DMS53 (cell line): ENCODE data around the gene SMAD1.
A peak's percentile ranks its signal among the peaks of the same experiment; 100 is the strongest.
"Not testable (repeated sequence)": the region's sequence is repeated elsewhere in the genome, so short reads cannot be mapped to it uniquely, and the experiment has no call there.

Experiments
- DNase-seq: peaks from one replicate; lab custom pipeline; 2025; lab: John Stamatoyannopoulos, UW

SMAD1 gene

DNA sequence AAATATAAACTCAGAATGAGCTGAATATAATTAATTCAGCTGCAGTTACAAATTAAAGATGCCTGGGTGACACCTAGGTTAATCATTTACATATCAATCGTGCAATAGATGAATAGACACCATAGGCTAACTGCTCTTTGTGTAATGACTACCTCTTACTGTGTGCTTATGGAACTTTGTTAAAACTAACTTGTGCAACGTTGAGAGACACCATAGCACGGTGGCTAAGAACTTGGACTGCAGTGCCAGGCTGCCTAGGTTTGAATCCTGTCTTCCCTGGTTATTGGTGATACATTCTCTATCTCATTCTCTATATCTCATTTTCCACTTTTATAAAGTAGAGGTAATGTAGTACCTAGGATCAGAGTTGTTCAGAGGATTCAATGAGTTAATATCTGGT, 46.9 kb downstream of the SMAD1 start:
- DNase-seq, result no peak

DNA sequence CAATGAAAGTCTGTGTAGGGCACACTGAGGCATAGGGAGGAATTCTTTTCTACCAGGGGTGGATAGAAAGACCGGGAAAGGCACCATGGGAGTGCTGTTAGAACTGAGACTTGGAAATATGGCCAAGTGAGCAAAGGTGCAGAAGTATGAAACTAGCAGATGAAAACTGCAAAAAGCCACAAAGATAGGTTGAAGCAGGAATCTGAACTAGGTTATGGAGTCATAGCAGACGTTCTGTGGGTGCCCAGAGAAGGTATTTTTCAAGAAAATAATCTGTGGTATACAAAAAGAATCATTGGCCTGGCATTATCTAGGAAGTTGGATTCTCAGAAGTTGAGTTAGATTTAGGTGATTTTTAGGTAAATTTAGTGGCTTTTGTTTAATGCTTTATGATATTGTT, 48.5 kb downstream of the SMAD1 start:
- DNase-seq, result no peak

- no peak for DNase-seq
These were observed 49.0 kb downstream of the SMAD1 start for GRCh38 chr4:145530662-145531061.

GRCh38 chr4:145531223-145531622, 49.6 kb downstream of the SMAD1 start:
- DNase-seq, result peak; percentile 4

DNA sequence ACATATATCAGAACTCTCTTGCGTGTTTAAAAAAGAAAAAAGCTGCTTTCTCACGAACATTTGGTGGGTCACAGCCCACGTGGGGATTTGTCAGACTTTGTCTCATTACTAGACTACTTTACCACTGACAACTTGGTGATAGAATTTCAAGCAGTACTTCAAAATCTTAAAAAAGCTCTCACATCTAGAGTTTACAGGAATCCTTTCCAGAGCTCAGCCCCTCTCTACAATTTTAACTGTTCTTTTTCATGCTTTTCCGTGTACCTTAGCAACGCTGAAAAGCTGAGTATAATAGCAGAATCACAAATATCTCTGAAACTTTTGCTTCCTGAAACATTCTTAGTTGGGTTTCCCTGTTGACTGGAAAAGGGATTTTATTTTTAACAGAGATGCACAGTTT, 50.2 kb downstream of the SMAD1 start:
- DNase-seq, result no peak

GRCh38 chr4:145533001-145533400, 51.3 kb downstream of the SMAD1 start:
- DNase-seq, result no peak

DNA sequence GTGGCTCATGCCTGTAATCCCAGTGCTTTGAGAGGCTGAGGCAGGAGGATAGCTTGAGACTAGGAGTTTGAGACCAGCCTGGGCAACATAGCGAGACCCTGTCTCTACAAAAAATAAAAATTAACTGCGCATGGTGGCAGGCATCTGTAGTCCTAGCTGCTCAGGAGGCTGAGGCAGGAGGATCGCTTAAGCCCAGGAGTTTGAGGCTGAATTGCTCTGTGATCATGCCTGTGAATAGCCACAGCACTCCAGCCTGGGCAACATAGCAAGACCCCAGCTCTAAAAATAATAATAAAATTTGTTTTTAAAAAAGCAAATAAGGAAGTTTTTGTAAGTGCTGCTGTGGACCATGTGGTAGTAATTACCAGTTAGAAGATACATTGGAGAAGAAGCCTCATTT, 51.8 kb downstream of the SMAD1 start:
- not testable (repeated sequence) for DNase-seq

GRCh38 chr4:145533961-145534360, 52.3 kb downstream of the SMAD1 start:
- DNase-seq, result no peak

GRCh38 chr4:145535202-145535601, 53.5 kb downstream of the SMAD1 start:
- no peak for DNase-seq

GRCh38 chr4:145536044-145536443, 54.4 kb downstream of the SMAD1 start:
- no peak for DNase-seq

DNA sequence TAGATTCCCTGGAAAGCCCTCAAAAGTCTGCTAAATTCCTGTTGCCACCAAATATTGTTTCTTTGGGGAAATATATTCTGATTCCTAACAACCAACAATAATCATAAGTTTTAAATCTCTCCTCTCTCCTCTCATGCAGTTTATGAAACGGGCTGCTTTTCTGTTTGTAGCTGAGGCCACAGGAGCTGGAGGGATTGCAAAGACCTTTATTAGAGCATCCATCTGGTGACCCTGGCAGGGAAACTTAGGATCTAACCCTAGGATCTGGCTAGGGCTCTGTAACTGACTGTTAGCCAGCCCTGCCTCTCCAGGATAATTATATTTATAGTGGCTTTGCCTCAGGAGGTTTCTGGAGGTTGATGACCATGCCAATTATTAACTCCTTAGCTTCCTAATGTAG, 56.9 kb downstream of the SMAD1 start:
- no peak for DNase-seq

- DNase-seq, result no peak
These were observed 58.0 kb downstream of the SMAD1 start for GRCh38 chr4:145539671-145540070.

- DNase-seq, result no peak
These were observed 58.6 kb downstream of the SMAD1 start for GRCh38 chr4:145540235-145540634.

GRCh38 chr4:145541346-145541745, 59.7 kb downstream of the SMAD1 start:
- no peak for DNase-seq

DNA sequence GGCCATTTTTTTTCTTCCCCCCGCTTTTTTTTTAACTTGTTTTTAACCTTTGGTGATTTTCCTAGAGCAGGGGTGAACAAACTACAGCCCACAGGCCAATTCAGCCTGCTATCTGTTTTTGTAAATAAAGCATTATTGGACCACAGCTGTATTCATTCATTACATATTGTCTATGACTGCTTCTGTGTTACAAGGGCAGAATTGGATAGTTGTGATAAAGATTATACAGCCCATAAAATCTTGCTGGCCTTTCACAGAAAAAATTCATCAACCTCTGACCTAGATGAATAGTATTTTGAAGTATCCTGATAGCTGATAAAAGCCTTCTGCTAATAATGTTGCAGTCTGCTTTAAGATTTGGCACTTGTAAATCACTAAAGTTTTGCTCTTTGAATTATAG, 63.4 kb downstream of the SMAD1 start:
- no peak for DNase-seq

GRCh38 chr4:145545538-145546174, 64.0 kb downstream of the SMAD1 start:
- DNase-seq, result peak; percentile 78

DNA sequence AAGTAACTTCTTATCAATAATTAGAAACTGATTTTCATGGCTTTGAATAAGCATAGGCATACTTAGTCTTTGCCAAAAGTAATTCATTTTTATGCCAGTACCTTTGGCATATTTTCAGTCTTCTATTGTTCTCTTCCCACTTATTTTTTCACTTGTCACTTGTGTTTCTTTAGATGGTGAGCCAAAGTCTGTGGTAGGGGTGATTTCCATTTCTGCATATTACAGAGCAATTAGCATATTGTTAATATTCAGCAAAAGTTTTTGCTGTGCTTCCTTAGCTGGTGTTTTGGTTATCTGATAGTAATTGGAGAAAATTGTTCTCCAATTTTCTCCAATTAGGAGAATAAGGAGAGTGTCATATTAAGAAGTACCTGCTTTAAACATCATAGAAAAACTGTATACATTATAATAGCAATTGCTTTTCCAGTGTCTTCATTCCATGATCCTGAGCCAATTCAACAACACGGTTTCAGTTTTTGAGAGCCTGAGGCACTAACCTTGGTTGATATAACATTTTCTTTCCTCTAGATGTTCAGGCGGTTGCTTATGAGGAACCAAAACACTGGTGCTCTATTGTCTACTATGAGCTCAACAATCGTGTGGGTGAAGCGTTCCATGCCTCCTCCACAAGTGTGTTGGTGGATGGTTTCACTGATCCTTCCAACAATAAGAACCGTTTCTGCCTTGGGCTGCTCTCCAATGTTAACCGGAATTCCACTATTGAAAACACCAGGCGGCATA, 64.7 kb downstream of the SMAD1 start:
- DNase-seq, result no peak

- no peak for DNase-seq
These were observed 70.0 kb downstream of the SMAD1 start for GRCh38 chr4:145551660-145552059.

- no peak for DNase-seq
These were observed 70.6 kb downstream of the SMAD1 start for GRCh38 chr4:145552181-145552822.

- no peak for DNase-seq
These were observed 71.7 kb downstream of the SMAD1 start for GRCh38 chr4:145553375-145553774.

- DNase-seq, result no peak
These were observed 73.0 kb downstream of the SMAD1 start for GRCh38 chr4:145554691-145555090.

- peak; percentile 68 for DNase-seq
These were observed 76.1 kb downstream of the SMAD1 start for GRCh38 chr4:145557720-145558119.

DNA sequence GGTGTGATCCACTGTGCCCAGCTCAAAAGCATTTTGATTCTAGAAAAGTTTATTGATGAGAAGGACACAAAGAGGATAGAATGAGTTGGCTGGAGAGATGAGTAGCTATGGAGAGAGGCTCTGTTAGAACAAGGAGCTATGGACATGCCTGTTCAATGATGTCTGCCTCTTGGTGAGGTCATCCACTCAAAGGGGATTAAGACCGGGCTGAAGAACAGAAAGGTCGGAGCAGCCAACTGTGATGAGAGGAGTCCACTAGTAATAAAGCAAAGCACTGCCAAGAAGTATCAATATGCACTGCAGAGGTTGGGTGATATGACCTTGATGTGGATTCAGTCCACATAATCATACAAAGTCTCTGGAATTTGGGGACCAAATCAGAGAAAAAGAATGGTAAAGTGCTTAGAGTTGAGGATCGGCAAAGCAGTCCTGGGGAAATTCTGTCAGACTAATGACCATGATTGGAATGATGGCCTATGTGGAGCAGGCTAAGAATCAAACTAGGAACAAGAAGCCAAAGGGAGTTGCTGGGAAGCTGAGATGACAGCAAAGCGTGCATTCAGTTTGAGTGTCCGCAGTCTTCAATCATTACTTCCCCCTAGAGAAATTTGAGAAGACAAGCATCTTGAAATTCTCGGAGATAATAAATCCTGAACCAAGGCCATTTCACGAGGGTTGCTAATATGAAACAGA, 81.8 kb downstream of the SMAD1 start:
- DNase-seq, result peak; percentile 83
